ENCODE measurements around the gene PRKCE.

The PRKCE gene

DNA sequence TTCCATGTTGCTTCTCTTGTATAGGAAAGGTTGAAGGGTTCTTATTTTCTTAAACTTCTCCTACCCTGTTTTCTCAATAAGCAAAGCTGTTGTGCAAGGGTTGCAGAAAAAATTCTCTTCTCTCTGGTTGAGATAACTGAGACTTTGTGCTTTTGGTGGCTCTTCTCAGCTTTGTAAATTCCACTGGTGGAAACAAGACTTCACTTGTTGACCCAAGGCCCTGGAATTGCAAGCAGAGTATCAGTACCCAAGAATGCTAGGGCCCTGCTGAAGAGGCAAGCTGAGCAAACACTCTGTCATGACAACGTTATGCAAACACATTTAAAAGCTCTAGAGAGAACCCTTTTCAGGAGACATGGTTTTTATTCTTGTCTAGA lies 351.0 kb downstream of the PRKCE start:
- DNase-seq (ENCODE audit: low spot score): no peak
- H3K27ac ChIP-seq: no peak overlapping the region
- POLR2A ChIA-PET (ENCODE audit: low non-redundant PET): no interaction called here
- TF ChIP-seq, protein P1, sequence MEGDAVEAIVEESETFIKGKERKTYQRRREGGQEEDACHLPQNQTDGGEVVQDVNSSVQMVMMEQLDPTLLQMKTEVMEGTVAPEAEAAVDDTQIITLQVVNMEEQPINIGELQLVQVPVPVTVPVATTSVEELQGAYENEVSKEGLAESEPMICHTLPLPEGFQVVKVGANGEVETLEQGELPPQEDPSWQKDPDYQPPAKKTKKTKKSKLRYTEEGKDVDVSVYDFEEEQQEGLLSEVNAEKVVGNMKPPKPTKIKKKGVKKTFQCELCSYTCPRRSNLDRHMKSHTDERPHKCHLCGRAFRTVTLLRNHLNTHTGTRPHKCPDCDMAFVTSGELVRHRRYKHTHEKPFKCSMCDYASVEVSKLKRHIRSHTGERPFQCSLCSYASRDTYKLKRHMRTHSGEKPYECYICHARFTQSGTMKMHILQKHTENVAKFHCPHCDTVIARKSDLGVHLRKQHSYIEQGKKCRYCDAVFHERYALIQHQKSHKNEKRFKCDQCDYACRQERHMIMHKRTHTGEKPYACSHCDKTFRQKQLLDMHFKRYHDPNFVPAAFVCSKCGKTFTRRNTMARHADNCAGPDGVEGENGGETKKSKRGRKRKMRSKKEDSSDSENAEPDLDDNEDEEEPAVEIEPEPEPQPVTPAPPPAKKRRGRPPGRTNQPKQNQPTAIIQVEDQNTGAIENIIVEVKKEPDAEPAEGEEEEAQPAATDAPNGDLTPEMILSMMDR (conservative IDR thresholded peaks at IDR 0.05; ENCODE audit: low read depth): no peak
- CTCF ChIA-PET: no interaction called here

DNA sequence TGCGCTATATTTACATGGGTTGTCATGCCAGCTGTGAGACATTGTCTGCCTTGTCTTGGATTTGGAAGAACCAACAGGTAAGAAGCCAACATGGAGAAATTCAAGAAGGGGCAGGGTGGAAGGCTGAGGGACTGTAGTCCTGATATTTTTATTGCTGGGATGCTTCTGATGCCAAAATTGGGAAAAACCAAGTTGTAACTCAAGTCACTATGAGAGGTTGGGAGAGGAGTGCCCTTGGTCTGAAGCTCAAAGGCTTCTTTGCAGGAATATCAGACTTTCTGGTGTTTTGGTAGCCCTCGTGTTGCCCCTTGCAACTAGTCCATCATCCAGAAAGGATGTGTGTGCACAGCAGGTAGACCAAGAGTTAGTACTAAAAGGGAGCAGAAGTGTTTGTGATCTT lies 351.5 kb downstream of the PRKCE start:
- TF ChIP-seq, protein P1 (conservative IDR thresholded peaks at IDR 0.05; ENCODE audit: low read depth): no peak
- H3K27ac ChIP-seq: no peak overlapping the region
- ChIA-PET CTCF (no interaction called here), POLR2A (ENCODE audit: low non-redundant PET) (no interaction called here)
- DNase-seq (ENCODE audit: low spot score): no peak

DNA sequence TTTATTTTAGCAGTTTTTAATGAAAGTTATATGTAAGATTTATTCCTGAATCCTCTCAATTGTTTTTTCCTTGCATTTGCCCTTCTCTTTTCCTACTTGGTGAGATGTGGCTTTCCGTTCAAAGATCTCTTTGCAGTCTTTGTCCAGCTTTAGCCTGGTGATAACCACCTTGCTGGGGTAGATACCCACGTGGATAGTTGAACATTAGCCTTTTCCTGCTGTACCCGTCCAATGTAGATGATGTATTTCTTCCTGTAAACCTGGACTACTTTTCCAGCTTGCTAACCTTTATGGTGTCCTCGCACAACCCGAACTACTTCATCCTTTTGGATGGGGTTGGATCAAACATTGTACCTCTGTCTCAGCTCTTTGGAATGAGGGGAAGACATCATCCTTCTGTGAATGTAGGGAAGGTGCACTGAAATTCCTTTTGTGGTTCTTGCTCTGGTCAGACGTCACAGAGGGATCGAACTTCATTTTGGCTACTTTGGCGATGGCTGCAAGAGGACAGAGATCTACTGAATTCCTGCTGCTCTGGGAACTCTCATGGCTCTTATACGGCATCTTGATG lies 352.5 kb downstream of the PRKCE start:
- CTCF ChIA-PET: interaction anchor here (0.6 to 1.5 kb wide), 3 partner anchors 10 to 510 kb away, joined by 3 to 5 read pairs (median 4); no protein-coding TSS in a partner anchor
- POLR2A ChIA-PET (ENCODE audit: low non-redundant PET): no interaction called here
- TF ChIP-seq, protein P1 (conservative IDR thresholded peaks at IDR 0.05; ENCODE audit: low read depth): no peak
- no peak overlapping the region for H3K27ac ChIP-seq
- DNase-seq (ENCODE audit: low spot score): no peak

DNA sequence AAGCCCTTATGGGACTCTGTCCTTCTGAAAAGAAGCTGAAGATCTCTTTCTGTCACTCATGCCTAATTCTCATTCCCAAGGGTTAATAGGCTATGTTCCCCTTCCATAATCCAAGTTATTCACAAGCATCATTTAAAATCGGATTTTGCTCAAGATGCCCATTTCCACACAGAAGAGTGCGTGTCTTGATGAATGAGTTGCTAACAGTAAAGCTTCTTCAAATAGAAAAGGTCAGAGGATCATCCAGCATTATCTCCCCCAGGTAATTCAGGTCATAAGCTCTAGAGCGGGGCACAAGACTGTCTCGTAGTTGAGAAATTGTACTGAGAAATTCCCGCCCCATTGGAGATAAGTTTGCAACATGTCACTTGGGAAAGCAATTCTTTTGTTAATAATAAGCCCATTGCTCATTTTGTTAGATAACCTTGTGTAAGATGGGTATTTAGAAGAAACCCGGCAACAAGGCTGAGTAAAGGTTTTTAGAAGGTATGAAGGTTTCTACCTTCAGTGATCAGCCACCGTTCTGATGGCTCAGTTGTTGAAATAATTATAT lies 355.1 kb downstream of the PRKCE start:
- no peak for DNase-seq (ENCODE audit: low spot score)
- ChIA-PET CTCF (interaction anchor here (0.6 kb wide), 1 partner anchor 82 kb away, joined by 3 read pairs; no protein-coding TSS in a partner anchor), POLR2A (ENCODE audit: low non-redundant PET) (no interaction called here)
- no peak overlapping the region for H3K27ac ChIP-seq
- TF ChIP-seq, protein P1 (conservative IDR thresholded peaks at IDR 0.05; ENCODE audit: low read depth): no peak

DNA sequence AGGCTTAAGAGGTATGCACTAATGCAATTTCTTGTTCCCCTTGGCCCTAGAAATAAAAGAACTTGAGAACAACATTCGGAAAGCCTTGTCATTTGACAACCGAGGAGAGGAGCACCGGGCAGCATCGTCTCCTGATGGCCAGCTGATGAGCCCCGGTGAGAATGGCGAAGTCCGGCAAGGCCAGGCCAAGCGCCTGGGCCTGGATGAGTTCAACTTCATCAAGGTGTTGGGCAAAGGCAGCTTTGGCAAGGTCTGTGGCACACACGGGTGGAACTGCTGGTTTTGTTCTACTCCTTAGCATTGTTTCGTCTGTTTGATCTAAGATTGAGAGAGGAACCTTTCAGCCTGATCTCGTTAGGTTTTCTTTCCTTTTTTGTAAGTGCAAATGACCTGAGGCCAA lies 355.9 kb downstream of the PRKCE start:
- POLR2A ChIA-PET (ENCODE audit: low non-redundant PET): no interaction called here
- TF ChIP-seq, protein P1 (conservative IDR thresholded peaks at IDR 0.05; ENCODE audit: low read depth): no peak
- CTCF ChIA-PET: no interaction called here
- no peak for DNase-seq (ENCODE audit: low spot score)
- H3K27ac ChIP-seq: no peak overlapping the region

DNA sequence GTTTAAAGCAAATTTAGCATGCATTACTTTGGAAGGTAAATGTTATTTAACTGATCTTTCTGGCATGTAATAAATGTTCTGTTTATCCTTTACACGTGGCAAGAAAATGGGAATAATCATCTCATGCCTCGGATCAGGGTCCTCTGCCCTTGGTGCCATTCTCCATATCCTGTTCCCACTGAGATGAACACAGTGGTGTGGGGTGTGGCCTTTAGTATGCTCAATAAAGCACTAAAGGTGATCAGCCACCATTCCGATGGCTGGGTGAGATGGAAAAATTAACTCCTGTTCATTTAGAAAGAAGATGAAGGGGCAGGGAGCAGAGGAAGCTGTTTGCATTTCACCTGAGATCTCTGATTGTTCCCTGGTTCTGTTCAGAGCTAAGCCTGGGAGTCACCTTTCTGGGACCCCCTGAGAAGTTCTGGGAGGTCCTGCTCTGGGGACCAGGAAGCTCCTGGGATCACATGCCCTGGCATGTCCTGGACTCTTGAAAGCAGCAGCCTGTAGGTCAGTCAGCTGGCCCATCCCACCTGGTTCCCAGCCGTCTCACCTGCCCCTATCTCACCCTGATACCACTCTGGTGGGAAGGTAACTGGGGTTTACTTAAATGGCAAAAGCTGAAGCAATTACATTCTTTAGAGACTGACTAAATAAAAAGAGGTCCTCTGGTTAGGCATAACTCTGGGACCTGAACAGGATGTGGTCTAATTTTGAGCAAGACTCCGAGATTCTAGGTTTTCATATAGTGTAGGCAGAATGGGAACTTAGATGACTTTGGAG lies 356.8 kb downstream of the PRKCE start:
- ChIA-PET CTCF (interaction anchor here (0.6 to 1.1 kb wide), 2 partner anchors 357 to 421 kb away, joined by 3 read pairs; no protein-coding TSS in a partner anchor), POLR2A (ENCODE audit: low non-redundant PET) (no interaction called here)
- TF ChIP-seq, protein P1 (conservative IDR thresholded peaks at IDR 0.05; ENCODE audit: low read depth): no peak
- no peak for DNase-seq (ENCODE audit: low spot score)
- no peak overlapping the region for H3K27ac ChIP-seq

Data from RWPE1 (cell line).